GM12801 (cell line): Measurements from ENCODE around the gene DMD.

Experiments
- TF ChIP-seq, protein P1 (sequence below): IDR thresholded peaks from one replicate; pipeline ENCODE4 v1.5.1; 2011; ENCODE audit warnings: control low read depth; ENCODE audit not compliant: insufficient read length; ENCODE audit errors: extremely low read depth

DMD gene

DNA sequence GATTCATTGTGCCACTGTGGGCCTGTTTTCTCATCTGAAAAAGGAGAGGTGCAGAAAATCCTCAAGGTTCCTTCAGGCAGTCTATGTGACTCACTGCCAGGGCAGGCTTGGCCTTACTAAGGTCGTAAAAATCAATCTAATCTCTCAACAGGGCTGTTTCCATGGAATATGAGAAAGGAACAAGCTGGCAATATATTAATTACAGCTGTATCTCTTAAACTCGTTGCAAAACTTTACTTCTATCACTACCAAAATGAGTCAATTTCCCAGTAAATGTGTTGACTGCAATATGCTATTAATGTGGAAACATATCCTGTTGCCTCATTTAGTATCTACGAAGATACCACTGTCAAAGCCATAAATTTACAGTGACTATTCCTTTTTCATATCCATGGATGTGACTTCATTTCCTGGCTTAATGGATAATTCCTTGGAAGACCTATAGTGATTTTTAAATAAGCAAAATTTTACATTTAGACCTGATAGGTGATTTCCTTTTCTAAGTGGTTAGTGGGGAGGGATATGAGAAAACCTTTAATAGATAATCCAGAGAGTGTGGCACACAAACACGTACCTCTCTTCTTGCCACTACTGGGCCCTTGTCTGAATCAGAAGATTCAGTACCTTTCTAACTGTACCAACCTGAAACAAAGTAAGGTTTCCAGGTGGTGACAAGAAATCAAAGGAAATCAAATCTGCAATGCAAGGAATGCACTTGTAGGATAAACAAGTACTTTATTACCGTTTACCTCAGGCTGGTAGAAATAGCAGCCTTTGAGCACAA lies 2012.1 kb downstream of the DMD start:
- TF ChIP-seq, protein P1, sequence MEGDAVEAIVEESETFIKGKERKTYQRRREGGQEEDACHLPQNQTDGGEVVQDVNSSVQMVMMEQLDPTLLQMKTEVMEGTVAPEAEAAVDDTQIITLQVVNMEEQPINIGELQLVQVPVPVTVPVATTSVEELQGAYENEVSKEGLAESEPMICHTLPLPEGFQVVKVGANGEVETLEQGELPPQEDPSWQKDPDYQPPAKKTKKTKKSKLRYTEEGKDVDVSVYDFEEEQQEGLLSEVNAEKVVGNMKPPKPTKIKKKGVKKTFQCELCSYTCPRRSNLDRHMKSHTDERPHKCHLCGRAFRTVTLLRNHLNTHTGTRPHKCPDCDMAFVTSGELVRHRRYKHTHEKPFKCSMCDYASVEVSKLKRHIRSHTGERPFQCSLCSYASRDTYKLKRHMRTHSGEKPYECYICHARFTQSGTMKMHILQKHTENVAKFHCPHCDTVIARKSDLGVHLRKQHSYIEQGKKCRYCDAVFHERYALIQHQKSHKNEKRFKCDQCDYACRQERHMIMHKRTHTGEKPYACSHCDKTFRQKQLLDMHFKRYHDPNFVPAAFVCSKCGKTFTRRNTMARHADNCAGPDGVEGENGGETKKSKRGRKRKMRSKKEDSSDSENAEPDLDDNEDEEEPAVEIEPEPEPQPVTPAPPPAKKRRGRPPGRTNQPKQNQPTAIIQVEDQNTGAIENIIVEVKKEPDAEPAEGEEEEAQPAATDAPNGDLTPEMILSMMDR: no peak

DNA sequence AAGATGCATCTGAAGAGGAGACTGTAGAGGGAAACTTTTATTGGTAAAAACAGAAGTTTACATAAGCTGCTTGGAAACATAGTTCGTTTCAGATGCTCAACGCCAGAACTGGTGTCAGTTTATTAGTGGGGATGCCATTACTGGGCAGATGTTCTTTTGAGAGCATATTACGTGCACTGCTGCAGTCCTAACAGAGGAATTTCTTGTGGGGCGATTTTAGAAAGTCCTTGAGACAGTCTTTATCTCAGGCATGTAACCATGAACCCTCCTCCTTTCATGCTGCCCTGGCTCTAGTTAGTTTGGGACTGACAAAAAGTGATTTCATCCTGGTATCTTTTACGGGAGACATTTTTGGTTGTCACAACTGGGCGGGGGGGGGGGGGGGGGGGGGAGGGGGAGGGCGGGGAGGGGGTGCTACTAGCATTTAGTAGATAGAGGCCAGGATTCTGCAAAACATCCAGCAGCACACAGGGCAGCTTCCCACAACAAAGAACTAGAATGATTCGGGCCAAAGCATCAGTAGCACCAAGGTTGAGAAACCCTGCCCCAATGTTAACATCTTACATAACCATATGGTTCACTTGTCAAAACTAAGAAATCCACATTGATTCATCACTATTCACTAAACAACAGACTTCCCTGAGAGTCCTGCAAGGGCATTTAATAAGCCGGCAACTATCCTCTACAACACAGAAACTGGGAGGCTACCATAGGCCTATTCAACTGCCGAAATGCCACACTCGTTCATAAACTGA lies 2021.0 kb downstream of the DMD start:
- TF ChIP-seq, protein P1: no peak

DNA sequence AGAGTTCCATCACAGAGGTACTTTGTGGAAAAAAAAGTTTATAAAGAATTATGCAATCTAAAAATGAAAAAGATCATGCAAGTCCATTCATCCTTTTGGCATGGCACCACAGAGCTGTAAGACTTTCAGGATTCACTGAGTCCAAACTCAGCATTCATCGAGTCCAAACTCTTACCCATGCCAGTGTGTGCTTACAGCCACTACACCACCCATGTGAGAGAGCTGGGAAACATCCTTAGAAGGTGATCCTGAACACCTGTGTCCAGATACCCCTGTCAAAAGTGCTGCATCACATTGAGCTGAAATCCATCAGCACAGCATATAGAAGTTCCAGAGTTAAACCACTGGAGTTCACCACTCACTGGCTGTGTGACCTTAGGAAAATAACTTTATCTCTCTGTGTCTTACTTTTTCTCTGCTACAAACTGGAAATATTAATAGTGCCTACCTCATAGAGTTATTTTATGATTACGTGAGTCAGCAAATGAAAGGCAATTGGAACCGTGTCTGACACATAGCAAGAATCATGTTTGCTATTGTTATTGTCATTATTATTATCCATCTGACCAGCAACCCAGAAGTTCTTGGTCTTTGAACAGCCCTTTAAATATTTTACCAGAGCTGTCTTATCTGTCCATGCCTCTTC lies 2024.5 kb downstream of the DMD start:
- TF ChIP-seq, protein P1: no peak

DNA sequence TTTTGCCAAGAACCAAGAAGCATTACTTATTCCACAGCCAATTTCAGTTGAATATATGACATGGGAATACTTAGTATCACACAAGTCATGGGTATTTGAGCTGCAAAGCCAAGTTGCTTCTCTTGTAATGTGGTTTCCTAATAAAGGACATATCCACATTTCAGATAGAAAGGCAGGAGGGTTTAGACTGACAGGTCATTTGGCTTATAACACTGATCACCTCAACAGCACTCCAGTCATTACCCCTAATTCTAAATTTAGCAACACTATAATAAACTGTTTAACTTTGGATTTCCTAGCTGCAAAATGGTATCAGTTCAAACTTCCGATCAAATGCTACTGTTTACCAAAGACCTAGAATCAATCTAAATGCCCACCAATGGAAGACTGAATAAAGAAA lies 2025.5 kb downstream of the DMD start:
- TF ChIP-seq, protein P1: no peak

DNA sequence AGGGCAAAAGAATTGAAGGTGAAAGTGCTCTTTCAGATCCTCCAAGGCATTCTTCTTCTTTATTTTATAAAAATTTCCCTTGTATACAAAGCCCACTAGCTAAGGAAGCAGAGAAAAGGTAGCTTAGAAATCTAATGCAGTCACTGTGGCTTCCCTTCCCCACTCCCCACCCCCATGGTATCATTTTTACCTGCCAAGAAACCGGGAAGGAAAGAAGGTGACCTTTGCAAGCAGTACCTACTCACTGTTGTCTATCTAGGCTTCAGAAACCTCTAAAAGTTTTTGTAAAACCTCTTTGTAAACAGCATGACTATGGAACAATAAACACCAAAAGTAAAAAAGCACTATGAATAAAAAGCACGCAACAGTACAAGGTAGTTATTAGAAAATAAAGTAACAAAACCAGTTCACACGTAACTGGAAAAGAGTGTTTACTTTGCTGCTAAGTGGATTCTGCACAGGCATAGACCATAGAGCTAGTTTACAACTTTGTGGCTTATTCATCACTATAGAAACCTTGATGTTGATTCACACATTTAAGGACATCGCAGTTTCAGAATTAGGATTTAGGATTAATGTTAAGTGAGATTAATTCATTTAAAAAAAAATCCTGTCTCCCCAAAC lies 2029.9 kb downstream of the DMD start:
- TF ChIP-seq, protein P1: no peak

DNA sequence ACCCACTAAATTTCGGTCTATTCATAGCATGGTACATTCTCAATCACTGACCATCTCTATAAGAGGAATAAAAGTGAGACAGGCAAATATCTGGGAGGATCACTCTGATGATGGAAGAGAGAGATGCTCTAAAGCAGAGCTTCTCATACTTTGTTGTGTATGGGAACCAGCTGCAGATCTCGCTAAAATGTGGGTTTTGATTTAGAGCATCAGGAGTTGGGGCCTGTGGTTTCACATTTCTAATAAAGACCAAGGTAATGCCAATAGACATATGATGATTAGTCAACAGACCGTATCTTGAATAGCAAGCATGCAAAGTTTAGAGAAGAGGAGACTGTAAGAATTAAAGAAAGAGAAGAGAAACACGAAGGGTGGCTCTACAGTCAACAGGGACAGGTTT lies 2032.1 kb downstream of the DMD start:
- TF ChIP-seq, protein P1: no peak

DNA sequence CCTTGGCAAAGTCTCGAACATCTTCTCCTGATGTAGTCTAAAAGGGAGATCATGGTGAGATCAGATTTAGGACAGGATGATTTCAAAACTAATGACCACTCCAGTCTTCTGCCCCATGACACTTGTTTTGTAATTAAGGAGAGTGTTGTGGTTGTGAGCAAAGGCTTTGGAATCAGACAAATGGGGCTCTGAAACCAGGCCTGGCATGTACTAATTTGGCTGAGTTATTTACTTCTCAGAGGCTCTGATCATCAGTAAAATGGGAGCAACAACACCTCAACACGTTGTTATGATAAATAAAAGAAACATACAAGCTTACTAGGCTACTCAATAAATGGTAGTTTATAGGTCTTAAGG lies 2032.6 kb downstream of the DMD start:
- TF ChIP-seq, protein P1: no peak
